OCI-LY7 (cell line): Measurements from ENCODE around the gene GALNT17. TPM values are rescaled to one million over a fixed set of nuclear protein-coding genes. Genes with fewer than 3 reads are reported as not detected.

Experiments used
- BruUV-seq: library from RNA; stranded (reverse); fragments of 400-500 nt; replicated peaks from 2 replicates; lab custom pipeline; 2021; lab: Mats Ljungman, UMichigan
- CTCF ChIA-PET: fragments of 300-600 bp; sonication (Branson Sonifier 250); formaldehyde crosslinking; loops from one replicate; lab custom pipeline; 2022; ENCODE audit warnings: antibody characterized with exemption; ENCODE audit not compliant: unreplicated experiment; lab: Charles Lee
- POLR2A ChIA-PET: fragments of 300-600 bp; sonication (Branson Sonifier 250); formaldehyde crosslinking; loops from one replicate; lab custom pipeline; 2022; ENCODE audit warnings: antibody characterized with exemption; lab: Charles Lee
- DNase-seq: peaks from one replicate; pipeline ENCODE4 v3.0.0-alpha.2; 2015; ENCODE audit warnings: low spot score
- H2AFZ ChIP-seq: fragments of 200-600 bp; sonication (generic), shearing (Covaris generic); 2 replicates; pipeline ENCODE4 v1.6.1; 2014; ENCODE audit warnings: mild to moderate bottlenecking, antibody characterized with exemption, low read length, moderate library complexity
- H3K27ac ChIP-seq: fragments of 200-600 bp; sonication (generic); 2 replicates; pipeline ENCODE4 v1.5.1; 2014; ENCODE audit warnings: mixed run types, low read depth, mild to moderate bottlenecking, moderate library complexity, low read length, inconsistent platforms; ENCODE audit not compliant: poor library complexity, severe bottlenecking
- H3K36me3 ChIP-seq: fragments of 200-600 bp; sonication (generic); 2 replicates; pipeline ENCODE4 v1.6.1; 2014; ENCODE audit warnings: mild to moderate bottlenecking, antibody characterized with exemption, low read length, moderate library complexity, mixed read lengths; ENCODE audit not compliant: insufficient read depth
- H3K4me1 ChIP-seq: fragments of 200-600 bp; sonication (generic); 2 replicates; pipeline ENCODE4 v1.5.1; 2014; ENCODE audit warnings: mild to moderate bottlenecking, low read length; ENCODE audit not compliant: insufficient read depth, poor library complexity, severe bottlenecking
- H3K4me2 ChIP-seq: fragments of 200-600 bp; sonication (generic); 2 replicates; pipeline ENCODE4 v1.6.1; 2014; ENCODE audit warnings: mild to moderate bottlenecking, low read length
- H3K4me3 ChIP-seq: fragments of 200-600 bp; sonication (generic); 2 replicates; pipeline ENCODE4 v1.5.1; 2014; ENCODE audit warnings: mild to moderate bottlenecking, low read depth, low read length; ENCODE audit not compliant: poor library complexity, severe bottlenecking
- H3K79me2 ChIP-seq: fragments of 200-600 bp; sonication (generic); 2 replicates; pipeline ENCODE4 v1.6.1; 2016; ENCODE audit warnings: low read depth, mild to moderate bottlenecking, low read length, moderate library complexity, mixed read lengths; ENCODE audit not compliant: insufficient read depth
- H3K9me2 ChIP-seq: fragments of 200-600 bp; sonication (generic); 2 replicates; pipeline ENCODE4 v1.6.1; 2016; ENCODE audit warnings: mild to moderate bottlenecking, low read length, mixed read lengths; ENCODE audit not compliant: insufficient read depth
- H3K9me3 ChIP-seq: fragments of 200-600 bp; sonication (generic); 2 replicates; pipeline ENCODE4 v1.6.1; 2014; ENCODE audit warnings: mild to moderate bottlenecking, mixed run types, low read length, mixed read lengths
- H4K20me1 ChIP-seq: fragments of 200-600 bp; sonication (generic); 2 replicates; pipeline ENCODE4 v1.6.1; 2014; ENCODE audit warnings: mild to moderate bottlenecking, antibody characterized with exemption, low read length, moderate library complexity, mixed read lengths; ENCODE audit not compliant: insufficient read depth
- CTCF ChIP-seq: fragments of 200-600 bp; sonication (generic); conservative IDR thresholded peaks from 2 replicates; pipeline ENCODE4 v1.5.1; 2014; ENCODE audit warnings: mild to moderate bottlenecking, antibody characterized with exemption, low read length, moderate library complexity, mixed read lengths
- EZH2phosphoT487 ChIP-seq: fragments of 200-600 bp; sonication (generic); IDR thresholded peaks from 2 replicates; pipeline ENCODE4 v1.6.1; 2018; ENCODE audit warnings: low read depth, borderline replicate concordance, mild to moderate bottlenecking, mixed run types, antibody characterized with exemption, low read length, moderate library complexity, mixed read lengths
- intact Hi-C: fragments of 100-400 bp; cut with micrococcal nuclease; formaldehyde crosslinking; loops from one replicate; pipeline ENCODE4 v1.10.0; 2022; ENCODE audit not compliant: unreplicated experiment
- total RNA-seq, 2 experiments: library from RNA; depleted of rRNA in 1 of 2; stranded (reverse); fragments of >200 nt in 1 of 2; shearing (Covaris generic) in 1 of 2; gene quantifications; 2 replicates each; pipeline ENCODE4 v1.2.3, GENCODE V29; 2014 to 2022

GALNT17 gene
- total RNA-seq, 2 experiments from 2014 or later = not detected

- H3K4me2 ChIP-seq = no peak overlapping the region
- no peak overlapping the region for H3K4me3 ChIP-seq
- H3K27ac ChIP-seq = no peak overlapping the region
- ChIA-PET CTCF (interaction anchor here (0.6 kb wide), 1 partner anchor 375 kb away, joined by 3 read pairs; no protein-coding TSS in a partner anchor), POLR2A (no interaction called here)
- no TSS peak for BruUV-seq
- DNase-seq = no peak
- TF ChIP-seq CTCF = no peak
- no peak overlapping the region for H2AFZ ChIP-seq
- no peaks in the 10 kb centered on the region for H3K79me2 ChIP-seq
- H3K36me3 ChIP-seq = no peaks in the 10 kb centered on the region
- H3K9me3 ChIP-seq = no peaks in the 10 kb centered on the region
- H3K4me1 ChIP-seq = no peaks in the 10 kb centered on the region
- intact Hi-C loops = no loop called here
- H4K20me1 ChIP-seq = no peaks in the 10 kb centered on the region
- no peaks in the 10 kb centered on the region for H3K9me2 ChIP-seq
Measured at GRCh38 chr7:71612911-71613310, 481.0 kb downstream of the GALNT17 start.

- intact Hi-C loops = no loop called here
- no TSS peak for BruUV-seq
- CTCF ChIA-PET = interaction anchor here (0.6 kb wide), 1 partner anchor 376 kb away, joined by 3 read pairs; no protein-coding TSS in a partner anchor
Measured at GRCh38 chr7:71613313-71613712, 481.4 kb downstream of the GALNT17 start.

GRCh38 chr7:71615017-71615416 is 483.1 kb downstream of the GALNT17 start:
- no peaks in the 10 kb centered on the region for H3K4me1 ChIP-seq
- no peak for TF ChIP-seq EZH2phosphoT487
- TF ChIP-seq CTCF = no peak
- intact Hi-C loops = no loop called here
- no peaks in the 10 kb centered on the region for H3K9me3 ChIP-seq
- H3K4me3 ChIP-seq = no peak overlapping the region
- H3K36me3 ChIP-seq = no peaks in the 10 kb centered on the region
- ChIA-PET POLR2A (no interaction called here), CTCF (no interaction called here)
- no peak overlapping the region for H3K27ac ChIP-seq
- H3K4me2 ChIP-seq = no peak overlapping the region
- H3K9me2 ChIP-seq = no peaks in the 10 kb centered on the region
- no TSS peak for BruUV-seq
- DNase-seq = no peak
- H2AFZ ChIP-seq = no peak overlapping the region
- H3K79me2 ChIP-seq = no peaks in the 10 kb centered on the region
- H4K20me1 ChIP-seq = no peaks in the 10 kb centered on the region

More at GRCh38 chr7:71613313-71613712, 481.4 kb downstream of the GALNT17 start:
- H3K4me3 ChIP-seq = no peak overlapping the region
- POLR2A ChIA-PET = no interaction called here
- no peak overlapping the region for H2AFZ ChIP-seq
- no peak for DNase-seq
- H3K9me2 ChIP-seq = no peaks in the 10 kb centered on the region
- no peaks in the 10 kb centered on the region for H4K20me1 ChIP-seq
- TF ChIP-seq CTCF = no peak
- no peak for TF ChIP-seq EZH2phosphoT487
- H3K4me2 ChIP-seq = no peak overlapping the region
- H3K79me2 ChIP-seq = no peaks in the 10 kb centered on the region
- H3K4me1 ChIP-seq = no peaks in the 10 kb centered on the region
- H3K27ac ChIP-seq = no peak overlapping the region
- H3K9me3 ChIP-seq = no peaks in the 10 kb centered on the region
- no peaks in the 10 kb centered on the region for H3K36me3 ChIP-seq
